LNCaP clone FGC (cell line): ENCODE measurements around the gene PRKCQ.

ENCODE experiments used
- DNase-seq: peaks from one replicate; pipeline ENCODE4 v3.0.0-alpha.2; 2011; ENCODE audit warnings: low read depth
- H3K4me3 ChIP-seq: 2 replicates; pipeline ENCODE4 v1.5.1; 2011; ENCODE audit warnings: mild to moderate bottlenecking, low read depth, low read length, control low read depth
- CTCF ChIP-seq: IDR thresholded peaks from 2 replicates; pipeline ENCODE4 v1.5.1; 2012; ENCODE audit warnings: mild to moderate bottlenecking; ENCODE audit not compliant: control insufficient read depth, insufficient read depth; ENCODE audit errors: extremely low read depth

The PRKCQ gene

GRCh38 chr10:6409971-6410643 is 170.0 kb downstream of the PRKCQ start:
- H3K4me3 ChIP-seq: no peak overlapping the region
- no peak for TF ChIP-seq CTCF
- no peak for DNase-seq

- no peak for TF ChIP-seq CTCF
- DNase-seq: no peak
Observed at GRCh38 chr10:6408799-6409198, 171.3 kb downstream of the PRKCQ start.

GRCh38 chr10:6407034-6407721 is 172.9 kb downstream of the PRKCQ start:
- no peak overlapping the region for H3K4me3 ChIP-seq
- no peak for DNase-seq
- TF ChIP-seq CTCF: no peak

More at GRCh38 chr10:6408799-6409198, 171.3 kb downstream of the PRKCQ start:
- no peak overlapping the region for H3K4me3 ChIP-seq

- no peak overlapping the region for H3K4me3 ChIP-seq
- peak; percentile 48 for TF ChIP-seq CTCF
- no peak for DNase-seq
Observed at GRCh38 chr10:6406220-6407033, 173.6 kb downstream of the PRKCQ start.

- no peak overlapping the region for H3K4me3 ChIP-seq
- no peak for DNase-seq
- no peak for TF ChIP-seq CTCF
Observed at GRCh38 chr10:6405713-6406112, 174.4 kb downstream of the PRKCQ start.

GRCh38 chr10:6404127-6405072 is 175.7 kb downstream of the PRKCQ start:
- H3K4me3 ChIP-seq: no peak overlapping the region
- no peak for TF ChIP-seq CTCF
- DNase-seq: no peak
